Stomach (tissue), 4 donors: Measurements from ENCODE around the gene DCTPP1.

Source experiments
- EP300 ChIP-seq: sonication (generic); formaldehyde crosslinking; IDR thresholded peaks from one replicate; pipeline ENCODE4 v1.6.1; 2017; ENCODE audit warnings: antibody characterized with exemption
- POLR2AphosphoS5 ChIP-seq, 3 donors: sonication (generic); formaldehyde crosslinking; IDR thresholded peaks; one replicate each; pipeline ENCODE4 v1.6.1; 2016; ENCODE audit warnings: antibody characterized with exemption in 3 of 3
- TF ChIP-seq, protein P1 (sequence below), 7 experiments: fragments of 450-650 bp in 4 of 7; fragments of 200-600 bp in 3 of 7; sonication (generic) in 3 of 7; IDR thresholded peaks; one replicate each; pipeline ENCODE4 v1.5.1; 2016 to 2019; ENCODE audit warnings: antibody characterized with exemption in 7 of 7, control low read depth in 2 of 7, mild to moderate bottlenecking in 1 of 7

DNA sequence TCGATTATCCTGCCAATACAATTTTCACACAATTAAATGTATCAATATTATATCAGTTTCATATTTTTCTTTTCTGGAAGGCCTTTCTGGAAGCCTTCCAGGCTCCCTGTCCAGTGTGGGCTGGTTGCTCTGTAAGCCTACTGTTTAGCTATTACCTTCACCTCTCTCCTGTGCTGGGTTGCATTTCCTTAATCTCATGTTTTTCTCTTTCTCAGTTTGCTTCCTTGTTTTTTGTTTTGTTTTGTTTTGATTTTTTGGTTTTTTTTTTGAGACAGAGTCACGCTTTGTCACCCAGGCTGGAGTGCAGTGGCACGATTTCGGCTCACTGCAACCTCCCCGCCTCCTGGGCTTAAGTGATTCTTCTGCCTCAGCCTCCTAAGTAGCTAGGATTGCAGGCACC, 9.0 kb upstream of the DCTPP1 start:
- TF ChIP-seq, protein P1, sequence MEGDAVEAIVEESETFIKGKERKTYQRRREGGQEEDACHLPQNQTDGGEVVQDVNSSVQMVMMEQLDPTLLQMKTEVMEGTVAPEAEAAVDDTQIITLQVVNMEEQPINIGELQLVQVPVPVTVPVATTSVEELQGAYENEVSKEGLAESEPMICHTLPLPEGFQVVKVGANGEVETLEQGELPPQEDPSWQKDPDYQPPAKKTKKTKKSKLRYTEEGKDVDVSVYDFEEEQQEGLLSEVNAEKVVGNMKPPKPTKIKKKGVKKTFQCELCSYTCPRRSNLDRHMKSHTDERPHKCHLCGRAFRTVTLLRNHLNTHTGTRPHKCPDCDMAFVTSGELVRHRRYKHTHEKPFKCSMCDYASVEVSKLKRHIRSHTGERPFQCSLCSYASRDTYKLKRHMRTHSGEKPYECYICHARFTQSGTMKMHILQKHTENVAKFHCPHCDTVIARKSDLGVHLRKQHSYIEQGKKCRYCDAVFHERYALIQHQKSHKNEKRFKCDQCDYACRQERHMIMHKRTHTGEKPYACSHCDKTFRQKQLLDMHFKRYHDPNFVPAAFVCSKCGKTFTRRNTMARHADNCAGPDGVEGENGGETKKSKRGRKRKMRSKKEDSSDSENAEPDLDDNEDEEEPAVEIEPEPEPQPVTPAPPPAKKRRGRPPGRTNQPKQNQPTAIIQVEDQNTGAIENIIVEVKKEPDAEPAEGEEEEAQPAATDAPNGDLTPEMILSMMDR (IDR thresholded peaks at IDR 0.05) = no peak
- TF ChIP-seq EP300 = no peak
- TF ChIP-seq POLR2AphosphoS5 (IDR thresholded peaks at IDR 0.05) = no peak
